ENCODE data around the gene PLEKHG4B.

DNA sequence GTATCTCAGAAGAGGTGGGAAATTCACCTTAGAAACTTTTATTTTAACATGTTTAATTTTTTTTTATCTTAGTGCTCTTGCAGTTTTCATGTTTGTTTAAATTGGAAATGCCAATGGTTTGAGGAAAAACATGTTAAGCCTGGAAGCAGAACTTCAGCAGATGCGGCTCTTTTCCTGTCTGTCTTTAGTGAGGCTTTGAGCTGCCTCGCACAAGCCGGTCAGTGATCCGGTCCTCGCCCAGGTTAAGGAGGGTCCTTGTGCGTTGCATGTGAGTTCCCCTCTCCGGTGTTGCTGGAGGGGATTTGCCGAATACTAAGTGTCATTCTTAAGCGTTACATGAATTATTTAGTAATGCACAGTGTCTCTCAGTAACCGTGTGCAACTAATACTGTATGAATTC lies 9.4 kb upstream of the PLEKHG4B start:
- TF ChIP-seq, protein P1, sequence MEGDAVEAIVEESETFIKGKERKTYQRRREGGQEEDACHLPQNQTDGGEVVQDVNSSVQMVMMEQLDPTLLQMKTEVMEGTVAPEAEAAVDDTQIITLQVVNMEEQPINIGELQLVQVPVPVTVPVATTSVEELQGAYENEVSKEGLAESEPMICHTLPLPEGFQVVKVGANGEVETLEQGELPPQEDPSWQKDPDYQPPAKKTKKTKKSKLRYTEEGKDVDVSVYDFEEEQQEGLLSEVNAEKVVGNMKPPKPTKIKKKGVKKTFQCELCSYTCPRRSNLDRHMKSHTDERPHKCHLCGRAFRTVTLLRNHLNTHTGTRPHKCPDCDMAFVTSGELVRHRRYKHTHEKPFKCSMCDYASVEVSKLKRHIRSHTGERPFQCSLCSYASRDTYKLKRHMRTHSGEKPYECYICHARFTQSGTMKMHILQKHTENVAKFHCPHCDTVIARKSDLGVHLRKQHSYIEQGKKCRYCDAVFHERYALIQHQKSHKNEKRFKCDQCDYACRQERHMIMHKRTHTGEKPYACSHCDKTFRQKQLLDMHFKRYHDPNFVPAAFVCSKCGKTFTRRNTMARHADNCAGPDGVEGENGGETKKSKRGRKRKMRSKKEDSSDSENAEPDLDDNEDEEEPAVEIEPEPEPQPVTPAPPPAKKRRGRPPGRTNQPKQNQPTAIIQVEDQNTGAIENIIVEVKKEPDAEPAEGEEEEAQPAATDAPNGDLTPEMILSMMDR (IDR thresholded peaks at IDR 0.05 in 2 of 3, conservative IDR thresholded peaks at IDR 0.05 in 1 of 3; ENCODE audit: borderline replicate concordance in 1 of 3, insufficient read depth in 1 of 3, low read depth in 2 of 3, low read length in 2 of 3), result no peak
- TF ChIP-seq SRF (IDR thresholded peaks at IDR 0.05; ENCODE audit: low read depth), result no peak

Measured in HCT116 (cell line).